Activated naive CD4-positive, alpha-beta T cell treated with anti-CD3 and anti-CD28 coated beads, Interleukin-2, amount 50 U/mL, for 24 hours (primary cell): ENCODE measurements around the gene HEXB.
A peak's percentile ranks its signal among the peaks of the same experiment; 100 is the strongest.

ENCODE experiments used
- H3K27ac Mint-ChIP-seq: one replicate; pipeline ENCODE4 v1.8.0; 2021; ENCODE audit warnings: mild to moderate bottlenecking, mixed read lengths
- H3K27me3 Mint-ChIP-seq: one replicate; pipeline ENCODE4 v1.8.0; 2021; ENCODE audit warnings: mixed read lengths
- H3K36me3 Mint-ChIP-seq: one replicate; pipeline ENCODE4 v1.8.0; 2021; ENCODE audit warnings: mixed read lengths
- H3K4me1 Mint-ChIP-seq: one replicate; pipeline ENCODE4 v1.8.0; 2021; ENCODE audit warnings: mixed read lengths
- H3K4me3 Mint-ChIP-seq: one replicate; pipeline ENCODE4 v1.8.0; 2021; ENCODE audit warnings: mild to moderate bottlenecking, mixed read lengths
- H3K9me3 Mint-ChIP-seq: one replicate; pipeline ENCODE4 v1.8.0; 2021; ENCODE audit warnings: mixed read lengths

HEXB gene

GRCh38 chr5:74762599-74762998 lies 77.6 kb downstream of the HEXB start:
- H3K36me3 Mint-ChIP-seq: peaks cover 16% of the 10 kb centered on the region
- no peaks in the 10 kb centered on the region for H3K27me3 Mint-ChIP-seq
- H3K9me3 Mint-ChIP-seq: no peaks in the 10 kb centered on the region
- H3K4me3 Mint-ChIP-seq: no peak overlapping the region
- H3K27ac Mint-ChIP-seq: peak overlapping the region; percentile 13
- H3K4me1 Mint-ChIP-seq: peaks cover 50% of the 10 kb centered on the region

- Mint-ChIP-seq H3K27me3 (no peaks in the 10 kb centered on the region), H3K4me1 (peaks cover 57% of the 10 kb centered on the region), H3K9me3 (no peaks in the 10 kb centered on the region), H3K4me3 (no peak overlapping the region), H3K36me3 (peaks cover 14% of the 10 kb centered on the region), H3K27ac (no peak overlapping the region)
These were observed 78.5 kb downstream of the HEXB start for GRCh38 chr5:74763504-74763903.

- H3K27ac Mint-ChIP-seq: peak overlapping the region; percentile 38
- no peaks in the 10 kb centered on the region for H3K27me3 Mint-ChIP-seq
- peaks cover 58% of the 10 kb centered on the region for H3K4me1 Mint-ChIP-seq
- H3K4me3 Mint-ChIP-seq: peak overlapping the region; percentile 98
- H3K36me3 Mint-ChIP-seq: peaks cover 14% of the 10 kb centered on the region
- no peaks in the 10 kb centered on the region for H3K9me3 Mint-ChIP-seq
These were observed 80.2 kb downstream of the HEXB start for GRCh38 chr5:74765201-74765600.

GRCh38 chr5:74765929-74766328 lies 80.9 kb downstream of the HEXB start:
- H3K9me3 Mint-ChIP-seq: no peaks in the 10 kb centered on the region
- H3K36me3 Mint-ChIP-seq: peaks cover 14% of the 10 kb centered on the region
- H3K4me3 Mint-ChIP-seq: peak overlapping the region; percentile 98
- H3K27ac Mint-ChIP-seq: no peak overlapping the region
- no peaks in the 10 kb centered on the region for H3K27me3 Mint-ChIP-seq
- peaks cover 57% of the 10 kb centered on the region for H3K4me1 Mint-ChIP-seq

DNA sequence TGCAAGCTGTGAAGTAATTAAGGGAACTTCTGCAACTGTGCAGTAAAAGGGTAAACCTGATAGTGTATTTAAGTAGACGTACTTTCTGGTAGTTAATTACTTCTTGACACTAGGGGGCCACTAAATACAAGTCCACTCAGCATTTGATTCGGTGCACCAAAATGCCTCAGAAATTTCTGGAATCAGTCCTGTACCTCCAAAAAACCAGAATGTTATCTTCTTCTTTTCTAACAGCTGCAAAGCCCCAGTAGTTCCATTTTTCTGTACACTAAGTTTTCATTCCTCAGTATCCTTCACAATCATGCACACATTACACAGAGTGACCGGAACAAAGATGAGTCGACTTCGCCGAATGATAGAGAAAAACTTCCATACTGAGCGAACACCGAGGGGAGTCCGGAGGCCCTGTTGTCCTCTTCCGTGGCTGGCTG lies 81.4 kb downstream of the HEXB start:
- Mint-ChIP-seq H3K4me3 (peak overlapping the region; percentile 98), H3K27ac (peak overlapping the region; percentile 98), H3K9me3 (no peaks in the 10 kb centered on the region), H3K4me1 (peaks cover 54% of the 10 kb centered on the region), H3K36me3 (peaks cover 14% of the 10 kb centered on the region), H3K27me3 (no peaks in the 10 kb centered on the region)

- Mint-ChIP-seq H3K27ac (peak within 1 kb of the TSS; percentile 98), H3K4me1 (peaks cover 48% of the 10 kb centered on the region), H3K36me3 (peaks cover 15% of the 10 kb centered on the region), H3K9me3 (no peaks in the 10 kb centered on the region), H3K4me3 (peak within 1 kb of the TSS; percentile 98), H3K27me3 (no peaks in the 10 kb centered on the region)
These were observed 82.0 kb downstream of the HEXB start, which contains the start of the genes GFM2 and NSA2 for GRCh38 chr5:74766849-74767578. GFM2 (minus strand) TSS chr5:74767117; CDS start chr5:74763742, 3,375 bp downstream. NSA2 (plus strand) TSS chr5:74767249; CDS start chr5:74767361, 112 bp downstream.

- H3K4me1 Mint-ChIP-seq: peaks cover 44% of the 10 kb centered on the region
- H3K36me3 Mint-ChIP-seq: peaks cover 13% of the 10 kb centered on the region
- H3K4me3 Mint-ChIP-seq: peak overlapping the region; percentile 98
- H3K9me3 Mint-ChIP-seq: no peaks in the 10 kb centered on the region
- no peaks in the 10 kb centered on the region for H3K27me3 Mint-ChIP-seq
- peak overlapping the region; percentile 98 for H3K27ac Mint-ChIP-seq
These were observed 82.5 kb downstream of the HEXB start for GRCh38 chr5:74767579-74767913.
